Activated naive CD4-positive, alpha-beta T cell treated with anti-CD3 and anti-CD28 coated beads, Interleukin-2, amount 10 ng/mL, durations not matched to agents 7 days and 5 days (primary cell): ENCODE measurements around the gene GTF2F2.
"Not testable (repeated sequence)": the region's sequence is repeated elsewhere in the genome, so short reads cannot be mapped to it uniquely, and the experiment has no call there.

Source experiments
- CTCF ChIA-PET: fragments of 350-600 bp; sonication (Branson Sonifier 250); formaldehyde crosslinking; loops from one replicate; lab custom pipeline; 2021; ENCODE audit warnings: antibody characterized with exemption; lab: Charles Lee
- DNase-seq: peaks from one replicate; pipeline ENCODE4 v3.0.0-alpha.2; 2020
- H3K27ac Mint-ChIP-seq: one replicate; pipeline ENCODE4 v1.8.0; 2021; ENCODE audit warnings: mild to moderate bottlenecking, moderate library complexity, mixed read lengths
- H3K27me3 Mint-ChIP-seq: one replicate; pipeline ENCODE4 v1.8.0; 2021; ENCODE audit warnings: mild to moderate bottlenecking, mixed read lengths
- H3K36me3 Mint-ChIP-seq: one replicate; pipeline ENCODE4 v1.8.0; 2021; ENCODE audit warnings: mixed read lengths
- H3K4me1 Mint-ChIP-seq: one replicate; pipeline ENCODE4 v1.8.0; 2021; ENCODE audit warnings: mixed read lengths
- H3K4me3 Mint-ChIP-seq: one replicate; pipeline ENCODE4 v1.8.0; 2021; ENCODE audit warnings: mild to moderate bottlenecking, moderate library complexity, mixed read lengths
- H3K9me3 Mint-ChIP-seq: one replicate; pipeline ENCODE4 v1.8.0; 2021; ENCODE audit warnings: mixed read lengths

Gene GTF2F2

DNA sequence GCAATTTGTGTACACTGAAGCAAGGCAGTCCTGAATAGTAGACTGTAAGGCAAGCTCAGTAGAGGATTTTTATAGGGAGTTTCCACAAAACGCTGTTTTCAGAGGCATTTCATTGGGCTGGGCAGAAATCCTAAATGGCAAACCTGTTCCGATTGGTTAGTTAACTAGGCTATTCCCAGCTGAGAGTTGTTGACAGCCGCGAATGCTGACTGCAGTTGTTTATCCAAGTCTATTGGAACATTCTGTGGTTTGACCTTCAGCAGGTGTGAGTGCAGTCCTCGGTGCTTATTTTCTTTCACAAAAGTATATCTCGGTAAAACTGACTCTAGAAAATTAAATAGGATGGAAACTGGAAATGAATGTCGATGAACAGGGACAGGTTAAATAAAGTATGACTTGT, 175.2 kb downstream of the GTF2F2 start:
- Mint-ChIP-seq H3K27me3 (no peaks in the 10 kb centered on the region), H3K9me3 (no peaks in the 10 kb centered on the region), H3K27ac (peak overlapping the region; percentile 28), H3K4me3 (no peak overlapping the region), H3K36me3 (peaks cover 8% of the 10 kb centered on the region), H3K4me1 (peaks cover 35% of the 10 kb centered on the region)
- CTCF ChIA-PET = interaction anchor here (1.0 to 1.8 kb wide), 4 partner anchors 14 to 248 kb away, joined by 3 to 7 read pairs (median 5); no protein-coding TSS in a partner anchor
- DNase-seq = no peak

DNA sequence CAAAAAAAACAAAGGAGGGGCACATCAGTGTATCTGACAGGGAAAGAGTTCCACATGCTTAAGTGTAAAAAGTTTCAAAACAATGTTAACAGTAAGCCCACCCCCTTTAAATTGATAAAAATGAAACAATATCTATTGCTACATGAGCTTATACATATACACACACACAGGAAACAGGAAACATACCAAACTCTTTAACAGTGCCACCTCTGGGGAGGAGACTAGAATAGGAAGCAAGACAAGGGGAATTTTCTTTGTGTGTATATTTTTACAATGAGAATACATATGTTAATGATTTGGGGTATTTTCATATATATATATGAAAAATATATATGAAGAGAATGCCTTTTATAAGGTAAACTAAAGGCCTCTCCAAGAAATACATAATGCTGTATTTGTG, 175.9 kb downstream of the GTF2F2 start:
- peaks cover 4% of the 10 kb centered on the region for H3K27me3 Mint-ChIP-seq
- CTCF ChIA-PET = interaction anchor here (1.0 to 1.8 kb wide), 3 partner anchors 13 to 249 kb away, joined by 4 to 7 read pairs (median 6); no protein-coding TSS in a partner anchor
- no peak overlapping the region for H3K4me3 Mint-ChIP-seq
- DNase-seq = no peak
- H3K9me3 Mint-ChIP-seq = no peaks in the 10 kb centered on the region
- peaks cover 8% of the 10 kb centered on the region for H3K36me3 Mint-ChIP-seq
- peaks cover 35% of the 10 kb centered on the region for H3K4me1 Mint-ChIP-seq
- peak overlapping the region; percentile 85 for H3K27ac Mint-ChIP-seq

GRCh38 chr13:45297456-45298205, 177.3 kb downstream of the GTF2F2 start:
- peaks cover 35% of the 10 kb centered on the region for H3K4me1 Mint-ChIP-seq
- H3K27me3 Mint-ChIP-seq = peaks cover 14% of the 10 kb centered on the region
- CTCF ChIA-PET = interaction anchor here (0.7 to 2.3 kb wide), 3 partner anchors 11 to 251 kb away, joined by 3 to 13 read pairs (median 4); no protein-coding TSS in a partner anchor
- peaks cover 8% of the 10 kb centered on the region for H3K36me3 Mint-ChIP-seq
- H3K9me3 Mint-ChIP-seq = no peaks in the 10 kb centered on the region
- H3K27ac Mint-ChIP-seq = peak overlapping the region; percentile 85
- DNase-seq = peak; percentile 41
- H3K4me3 Mint-ChIP-seq = no peak overlapping the region

DNA sequence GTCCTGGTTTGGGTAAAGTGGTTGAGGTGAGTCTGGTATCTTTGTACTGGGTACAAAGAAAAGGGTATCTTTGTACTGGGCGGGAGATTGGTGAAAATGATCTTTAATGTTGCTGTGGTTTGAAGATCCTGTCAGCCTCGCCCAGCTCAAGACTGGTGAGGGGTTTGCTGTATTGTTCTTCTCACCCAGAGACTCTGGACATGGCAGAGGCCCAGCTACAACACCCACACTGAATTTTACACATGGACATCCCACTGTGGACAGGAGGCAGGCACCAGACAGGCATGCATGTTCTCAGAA, 177.8 kb downstream of the GTF2F2 start:
- H3K27me3 Mint-ChIP-seq = peaks cover 16% of the 10 kb centered on the region
- CTCF ChIA-PET = interaction anchor here (0.7 to 2.3 kb wide), 3 partner anchors 10 to 251 kb away, joined by 3 to 13 read pairs (median 4); no protein-coding TSS in a partner anchor
- no peaks in the 10 kb centered on the region for H3K9me3 Mint-ChIP-seq
- H3K4me1 Mint-ChIP-seq = peaks cover 35% of the 10 kb centered on the region
- H3K36me3 Mint-ChIP-seq = peaks cover 8% of the 10 kb centered on the region
- peak; percentile 25 for DNase-seq
- H3K4me3 Mint-ChIP-seq = no peak overlapping the region
- peak overlapping the region; percentile 85 for H3K27ac Mint-ChIP-seq

- not testable (repeated sequence) for H3K9me3 Mint-ChIP-seq, H3K4me3 Mint-ChIP-seq, H3K36me3 Mint-ChIP-seq, DNase-seq
- H3K27me3 Mint-ChIP-seq = peaks cover 16% of the 10 kb centered on the region
- CTCF ChIA-PET = interaction anchor here (0.7 to 2.3 kb wide), 3 partner anchors 10 to 252 kb away, joined by 3 to 13 read pairs (median 4); no protein-coding TSS in a partner anchor
- H3K4me1 Mint-ChIP-seq = peaks cover 35% of the 10 kb centered on the region
- peak overlapping the region; percentile 85 for H3K27ac Mint-ChIP-seq
Measured at GRCh38 chr13:45298550-45298949, 178.2 kb downstream of the GTF2F2 start.

DNA sequence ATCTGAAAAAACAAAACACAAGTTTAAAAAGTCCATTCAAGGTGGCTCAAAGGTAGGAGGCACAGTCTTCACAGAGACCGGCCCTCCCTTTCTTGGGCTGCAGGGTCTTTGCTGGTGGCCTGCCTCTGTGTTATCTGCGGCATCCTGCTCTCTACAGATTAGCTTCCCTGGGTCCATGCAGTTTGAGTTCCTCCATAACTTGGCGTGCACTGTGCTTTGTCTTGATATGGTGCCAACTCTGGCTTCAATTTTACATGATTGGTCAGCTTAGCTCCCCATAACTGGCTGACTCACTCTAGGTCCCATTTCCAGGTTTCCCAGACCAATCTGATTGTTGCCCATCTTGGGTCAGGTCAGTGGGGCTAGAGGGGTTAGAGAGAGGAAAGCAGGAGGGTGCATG, 178.9 kb downstream of the GTF2F2 start:
- no peak for DNase-seq
- Mint-ChIP-seq H3K27ac (no peak overlapping the region), H3K36me3 (peaks cover 8% of the 10 kb centered on the region), H3K9me3 (no peaks in the 10 kb centered on the region), H3K27me3 (peaks cover 16% of the 10 kb centered on the region), H3K4me3 (no peak overlapping the region), H3K4me1 (peaks cover 35% of the 10 kb centered on the region)
- CTCF ChIA-PET = interaction anchor here (0.6 to 2.3 kb wide), 3 partner anchors 9 to 252 kb away, joined by 3 to 13 read pairs (median 7); no protein-coding TSS in a partner anchor

GRCh38 chr13:45300190-45300985, 180.1 kb downstream of the GTF2F2 start:
- peaks cover 33% of the 10 kb centered on the region for H3K4me1 Mint-ChIP-seq
- no peak overlapping the region for H3K27ac Mint-ChIP-seq
- H3K9me3 Mint-ChIP-seq = no peaks in the 10 kb centered on the region
- H3K36me3 Mint-ChIP-seq = peaks cover 8% of the 10 kb centered on the region
- no peak for DNase-seq
- H3K4me3 Mint-ChIP-seq = no peak overlapping the region
- H3K27me3 Mint-ChIP-seq = peaks cover 21% of the 10 kb centered on the region
- CTCF ChIA-PET = interaction anchor here (0.5 to 1.4 kb wide), 4 partner anchors 9 to 254 kb away, joined by 3 to 7 read pairs (median 6); no protein-coding TSS in a partner anchor

DNA sequence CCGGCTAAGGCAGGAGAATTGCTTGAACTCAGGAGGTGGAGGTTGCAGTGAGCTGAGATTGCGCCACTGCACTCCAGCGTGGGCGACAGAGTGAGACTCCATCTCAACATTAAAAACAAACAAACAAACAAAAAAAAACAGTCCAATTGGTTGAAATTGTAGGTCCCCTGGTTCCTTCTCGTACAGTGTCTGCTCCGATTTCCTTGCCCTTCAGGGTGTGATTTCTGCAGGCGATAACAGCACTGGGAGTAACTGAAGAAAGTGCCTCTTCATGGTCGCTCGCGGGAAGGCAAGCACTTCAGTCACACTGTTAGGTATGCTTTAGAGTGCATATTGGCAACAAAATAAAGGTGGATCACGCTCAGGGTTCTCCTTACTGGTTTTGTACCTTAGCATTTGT, 181.0 kb downstream of the GTF2F2 start:
- H3K27ac Mint-ChIP-seq = no peak overlapping the region
- no peak overlapping the region for H3K4me3 Mint-ChIP-seq
- CTCF ChIA-PET = no interaction called here
- peaks cover 25% of the 10 kb centered on the region for H3K4me1 Mint-ChIP-seq
- H3K9me3 Mint-ChIP-seq = no peaks in the 10 kb centered on the region
- DNase-seq = no peak
- peaks cover 27% of the 10 kb centered on the region for H3K27me3 Mint-ChIP-seq
- H3K36me3 Mint-ChIP-seq = peaks cover 8% of the 10 kb centered on the region

- peaks cover 2% of the 10 kb centered on the region for H3K36me3 Mint-ChIP-seq
Measured at GRCh38 chr13:45302507-45302906, 182.2 kb downstream of the GTF2F2 start.

DNA sequence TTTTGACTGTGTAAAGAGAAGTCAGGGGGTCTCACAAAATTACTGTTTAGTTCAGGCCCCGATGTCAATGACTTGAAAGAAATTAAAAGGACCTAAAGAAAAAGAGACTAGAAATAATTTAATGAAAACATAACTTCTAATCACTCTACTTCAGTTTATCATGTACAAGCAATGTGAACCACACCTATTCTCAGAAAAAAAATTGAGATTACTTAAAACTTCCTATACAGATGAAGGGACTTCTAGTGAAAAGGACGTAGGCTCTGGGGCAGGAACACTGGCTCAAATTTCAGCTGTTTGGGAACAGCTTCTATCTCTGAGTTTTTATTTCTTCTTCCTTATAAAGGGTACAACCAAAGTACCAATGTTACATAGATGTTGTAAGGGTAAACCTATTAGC, 182.7 kb downstream of the GTF2F2 start:
- CTCF ChIA-PET = interaction anchor here (1.1 to 1.6 kb wide), 2 partner anchors 21 to 256 kb away, joined by 4 to 6 read pairs; no protein-coding TSS in a partner anchor
- Mint-ChIP-seq H3K27me3 (peaks cover 38% of the 10 kb centered on the region), H3K36me3 (no peaks in the 10 kb centered on the region), H3K27ac (no peak overlapping the region), H3K4me3 (no peak overlapping the region), H3K4me1 (peaks cover 11% of the 10 kb centered on the region), H3K9me3 (no peaks in the 10 kb centered on the region)
- no peak for DNase-seq

More at GRCh38 chr13:45302507-45302906, 182.2 kb downstream of the GTF2F2 start:
- Mint-ChIP-seq H3K4me1 (peaks cover 16% of the 10 kb centered on the region), H3K9me3 (no peaks in the 10 kb centered on the region), H3K4me3 (no peak overlapping the region), H3K27me3 (peaks cover 36% of the 10 kb centered on the region), H3K27ac (no peak overlapping the region)
- CTCF ChIA-PET = interaction anchor here (1.1 to 1.6 kb wide), 2 partner anchors 21 to 255 kb away, joined by 4 to 6 read pairs; no protein-coding TSS in a partner anchor
- DNase-seq = no peak

- DNase-seq = no peak
- peaks cover 3% of the 10 kb centered on the region for H3K4me1 Mint-ChIP-seq
- H3K4me3 Mint-ChIP-seq = no peak overlapping the region
- H3K9me3 Mint-ChIP-seq = no peaks in the 10 kb centered on the region
- CTCF ChIA-PET = interaction anchor here (1.1 to 1.6 kb wide), 2 partner anchors 22 to 257 kb away, joined by 5 to 6 read pairs; no protein-coding TSS in a partner anchor
- H3K27ac Mint-ChIP-seq = no peak overlapping the region
- peaks cover 45% of the 10 kb centered on the region for H3K27me3 Mint-ChIP-seq
- no peaks in the 10 kb centered on the region for H3K36me3 Mint-ChIP-seq
Measured at GRCh38 chr13:45303866-45304265, 183.6 kb downstream of the GTF2F2 start.

DNA sequence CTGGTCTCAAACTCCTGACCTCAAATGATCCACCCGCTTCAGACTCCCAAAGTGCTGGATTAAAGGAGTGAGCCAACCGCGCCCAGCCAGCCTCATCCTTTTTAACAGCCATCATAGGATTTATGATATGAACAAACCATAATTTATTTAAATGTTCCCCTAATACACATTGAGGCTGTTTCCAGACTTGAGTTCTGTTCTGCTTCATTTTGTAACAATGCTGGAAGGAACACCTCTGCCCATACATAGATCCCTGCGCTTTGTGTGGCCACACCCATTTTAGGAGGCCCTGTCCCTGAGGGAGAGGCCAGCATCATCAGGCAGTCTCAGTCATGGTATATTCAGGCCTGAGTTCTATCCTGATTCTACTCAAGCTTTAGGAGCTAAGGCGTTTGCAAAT, 184.8 kb downstream of the GTF2F2 start:
- H3K27ac Mint-ChIP-seq = no peak overlapping the region

DNA sequence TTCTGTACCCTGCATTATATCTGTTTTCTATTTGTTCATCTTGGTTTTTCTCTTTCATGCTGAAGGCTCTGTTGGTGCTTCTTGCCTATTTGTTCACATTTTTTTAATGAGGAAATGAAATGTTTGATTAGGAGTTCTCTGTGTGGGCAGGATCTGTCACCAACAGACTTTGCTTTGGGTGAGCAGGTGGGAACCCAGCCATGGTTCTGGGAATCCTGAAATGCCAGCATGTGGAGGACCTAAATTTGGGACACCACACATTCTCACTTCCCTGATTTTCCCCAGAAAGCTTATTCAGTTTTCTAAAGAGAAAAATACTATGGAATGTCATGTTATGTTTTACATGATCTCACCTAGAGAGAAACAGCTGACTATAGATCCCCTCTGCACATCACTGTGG, 186.7 kb downstream of the GTF2F2 start:
- DNase-seq = no peak
- Mint-ChIP-seq H3K4me1 (peaks cover 22% of the 10 kb centered on the region), H3K4me3 (no peak overlapping the region), H3K27ac (no peak overlapping the region), H3K36me3 (no peaks in the 10 kb centered on the region), H3K9me3 (no peaks in the 10 kb centered on the region), H3K27me3 (peaks cover 50% of the 10 kb centered on the region)
- CTCF ChIA-PET = interaction anchor here (1.2 to 5.6 kb wide), 6 partner anchors 26 to 388 kb away, joined by 3 to 90 read pairs (median 4); partner anchors contain the start of gene GTF2F2

More for the DNA sequence above, 184.8 kb downstream of the GTF2F2 start:
- Mint-ChIP-seq H3K4me1 (peaks cover 6% of the 10 kb centered on the region), H3K4me3 (no peak overlapping the region), H3K27me3 (peaks cover 52% of the 10 kb centered on the region), H3K36me3 (no peaks in the 10 kb centered on the region), H3K9me3 (no peaks in the 10 kb centered on the region)
- CTCF ChIA-PET = interaction anchor here (1.1 to 5.6 kb wide), 2 partner anchors 257 to 258 kb away, joined by 5 to 90 read pairs; no protein-coding TSS in a partner anchor
- no peak for DNase-seq
